ENCODE measurements around the gene PITPNC1. TPM values are rescaled to one million over a fixed set of nuclear protein-coding genes. Genes with fewer than 3 reads are reported as not detected.

The PITPNC1 gene
- total and polyA plus RNA-seq, 2 donors (not counting 1 experiment from before 2014, with no cell fraction given) = 4.7 to 26.1 TPM

GRCh38 chr17:67519801-67520251 lies 142.7 kb downstream of the PITPNC1 start:
- Mint-ChIP-seq H3K27me3 (no peaks in the 10 kb centered on the region), H3K4me1 (peaks cover 21% of the 10 kb centered on the region), H3K27ac (no peak overlapping the region), H3K9me3 (ENCODE audit: insufficient read depth) (peaks cover 2% of the 10 kb centered on the region), H3K4me3 (no peak overlapping the region)
- no peak overlapping the region for H3K27ac ChIP-seq (ENCODE audit: low read length in 2 of 2)
- peaks cover 0 to 4% (median 2%) of the 10 kb centered on the region in 3 donors for H3K9me3 ChIP-seq (ENCODE audit: control extremely low read depth in 1 of 3, control insufficient read depth in 2 of 3, insufficient read depth in 1 of 3, low read length in 2 of 3)
- H3K79me2 ChIP-seq (ENCODE audit: control insufficient read depth, insufficient read depth, low read length) = no peaks in the 10 kb centered on the region
- 86% methylated on average over 4 of the region's 5 CpGs for WGBS (ENCODE audit: insufficient coverage)
- H3K9ac ChIP-seq (ENCODE audit: low read length) = no peak overlapping the region
- no peak for DNase-seq
- peaks cover 0 to 17% of the 10 kb centered on the region in 2 donors for H3K4me1 ChIP-seq (ENCODE audit: control insufficient read depth in 2 of 2, insufficient read depth in 2 of 2, low read length in 2 of 2)
- no peak overlapping the region for H3K4me3 ChIP-seq (ENCODE audit: control extremely low read depth in 1 of 5, extremely low read depth in 1 of 5, insufficient read depth in 1 of 5, low read depth in 2 of 5, low read length in 4 of 5)
- CTCF ChIA-PET = no interaction called here
- no peak overlapping the region for H3K4me2 ChIP-seq (replicated peaks; ENCODE audit: low read depth, low read length, poor library complexity, severe bottlenecking)
- POLR2A ChIA-PET = no interaction called here
- no peak overlapping the region for H2AFZ ChIP-seq (ENCODE audit: insufficient read depth, low read depth, low read length, poor library complexity, severe bottlenecking)
- intact Hi-C loops (cut with micrococcal nuclease) = no loop called here
- ATAC-seq (ENCODE audit: low read depth) = no peak
- no peak for TF ChIP-seq CTCF (IDR thresholded peaks at IDR 0.05)
- no peak for TF ChIP-seq EZH2 (IDR thresholded peaks at IDR 0.05; ENCODE audit: borderline replicate concordance, insufficient read depth, low read depth, low read length, poor library complexity, severe bottlenecking)
- no peaks in the 10 kb centered on the region for H3K36me3 ChIP-seq (replicated peaks in 1 of 2; ENCODE audit: control extremely low read depth in 1 of 2, control insufficient read depth in 1 of 2, extremely low read depth in 1 of 2, insufficient read depth in 2 of 2, low read length in 1 of 2)
- H3K27me3 ChIP-seq (replicated peaks in 1 of 4; ENCODE audit: control extremely low read depth in 1 of 4, control insufficient read depth in 3 of 4, insufficient read depth in 4 of 4, low read length in 3 of 4) = no peaks in the 10 kb centered on the region
- H4K20me1 ChIP-seq (ENCODE audit: control insufficient read depth, insufficient read depth, low read length, poor library complexity, severe bottlenecking) = no peaks in the 10 kb centered on the region

- H3K27me3 Mint-ChIP-seq = no peaks in the 10 kb centered on the region
- Histone ChIP-seq H3K9ac (ENCODE audit: low read length) (no peak overlapping the region), H3K27me3 (replicated peaks in 1 of 4; ENCODE audit: control extremely low read depth in 1 of 4, control insufficient read depth in 3 of 4, insufficient read depth in 4 of 4, low read length in 3 of 4) (no peaks in the 10 kb centered on the region), H4K20me1 (ENCODE audit: control insufficient read depth, insufficient read depth, low read length, poor library complexity, severe bottlenecking) (no peaks in the 10 kb centered on the region), H3K27ac (ENCODE audit: low read length in 2 of 2) (no peak overlapping the region), H3K4me1 (ENCODE audit: control insufficient read depth in 2 of 2, insufficient read depth in 2 of 2, low read length in 2 of 2) (peaks cover 0 to 12% of the 10 kb centered on the region in 2 donors), H3K4me3 (ENCODE audit: control extremely low read depth in 1 of 5, extremely low read depth in 1 of 5, insufficient read depth in 1 of 5, low read depth in 2 of 5, low read length in 4 of 5) (no peak overlapping the region), H3K9me3 (ENCODE audit: control extremely low read depth in 1 of 3, control insufficient read depth in 2 of 3, insufficient read depth in 1 of 3, low read length in 2 of 3) (peaks cover 0 to 4% (median 2%) of the 10 kb centered on the region in 3 donors), H3K4me2 (replicated peaks; ENCODE audit: low read depth, low read length, poor library complexity, severe bottlenecking) (peak overlapping the region; percentile 32), H3K36me3 (replicated peaks in 1 of 2; ENCODE audit: control extremely low read depth in 1 of 2, control insufficient read depth in 1 of 2, extremely low read depth in 1 of 2, insufficient read depth in 2 of 2, low read length in 1 of 2) (no peaks in the 10 kb centered on the region), H3K79me2 (ENCODE audit: control insufficient read depth, insufficient read depth, low read length) (no peaks in the 10 kb centered on the region), H2AFZ (ENCODE audit: insufficient read depth, low read depth, low read length, poor library complexity, severe bottlenecking) (no peak overlapping the region)
- no peak for DNase-seq
- peaks cover 16% of the 10 kb centered on the region for H3K4me1 Mint-ChIP-seq
- ChIA-PET POLR2A (no interaction called here), CTCF (no interaction called here)
- H3K27ac Mint-ChIP-seq = no peak overlapping the region
- WGBS (ENCODE audit: insufficient coverage) = 33% methylated on average over 12 of the region's 13 CpGs
- TF ChIP-seq CTCF (IDR thresholded peaks at IDR 0.05) = no peak
- TF ChIP-seq EZH2 (IDR thresholded peaks at IDR 0.05; ENCODE audit: borderline replicate concordance, insufficient read depth, low read depth, low read length, poor library complexity, severe bottlenecking) = no peak
- intact Hi-C loops (cut with micrococcal nuclease) = no loop called here
- H3K9me3 Mint-ChIP-seq (ENCODE audit: insufficient read depth) = peaks cover 2% of the 10 kb centered on the region
- no peak for ATAC-seq (ENCODE audit: low read depth)
- peak overlapping the region; percentile 67 for H3K4me3 Mint-ChIP-seq
These were observed 143.3 kb downstream of the PITPNC1 start for GRCh38 chr17:67520252-67520906.
